Ovary (tissue), 3 donors: Measurements from ENCODE around the gene ENPP3.

ENCODE experiments used
- POLR2A ChIP-seq: fragments of 450-650 bp; IDR thresholded peaks from one replicate; pipeline ENCODE4 v1.6.1; 2017; ENCODE audit warnings: antibody characterized with exemption, mild to moderate bottlenecking, moderate library complexity
- TF ChIP-seq, protein P1 (sequence below), 3 donors: fragments of 450-650 bp in 2 of 3; fragments of 200-600 bp in 1 of 3; IDR thresholded peaks; one replicate each; pipeline versions ENCODE4 v1.5.1 to v1.8.0; 2016 to 2022; ENCODE audit warnings: antibody characterized with exemption in 3 of 3, mild to moderate bottlenecking in 1 of 3
- donor health status: DM: no; HTN: no; CAD: no.

DNA sequence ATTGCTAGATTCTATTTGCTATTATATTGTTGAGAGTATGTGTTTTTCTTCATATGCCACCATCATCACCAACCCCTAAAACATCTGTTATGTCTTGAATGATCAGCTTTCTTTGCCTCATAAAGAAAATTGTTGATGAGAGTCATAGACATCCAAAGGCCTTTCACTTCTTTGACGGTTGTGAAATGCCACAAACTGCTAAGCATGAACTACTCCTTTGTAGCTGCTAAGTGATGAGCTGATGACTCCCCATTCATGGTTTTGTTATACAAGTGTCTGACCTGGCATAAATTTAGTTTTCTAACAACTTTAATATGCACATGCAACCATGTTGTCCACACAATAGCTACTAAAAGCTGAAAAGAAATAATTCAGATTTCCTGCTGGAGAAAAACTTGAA, 8.4 kb upstream of the ENPP3 start:
- TF ChIP-seq, protein P1, sequence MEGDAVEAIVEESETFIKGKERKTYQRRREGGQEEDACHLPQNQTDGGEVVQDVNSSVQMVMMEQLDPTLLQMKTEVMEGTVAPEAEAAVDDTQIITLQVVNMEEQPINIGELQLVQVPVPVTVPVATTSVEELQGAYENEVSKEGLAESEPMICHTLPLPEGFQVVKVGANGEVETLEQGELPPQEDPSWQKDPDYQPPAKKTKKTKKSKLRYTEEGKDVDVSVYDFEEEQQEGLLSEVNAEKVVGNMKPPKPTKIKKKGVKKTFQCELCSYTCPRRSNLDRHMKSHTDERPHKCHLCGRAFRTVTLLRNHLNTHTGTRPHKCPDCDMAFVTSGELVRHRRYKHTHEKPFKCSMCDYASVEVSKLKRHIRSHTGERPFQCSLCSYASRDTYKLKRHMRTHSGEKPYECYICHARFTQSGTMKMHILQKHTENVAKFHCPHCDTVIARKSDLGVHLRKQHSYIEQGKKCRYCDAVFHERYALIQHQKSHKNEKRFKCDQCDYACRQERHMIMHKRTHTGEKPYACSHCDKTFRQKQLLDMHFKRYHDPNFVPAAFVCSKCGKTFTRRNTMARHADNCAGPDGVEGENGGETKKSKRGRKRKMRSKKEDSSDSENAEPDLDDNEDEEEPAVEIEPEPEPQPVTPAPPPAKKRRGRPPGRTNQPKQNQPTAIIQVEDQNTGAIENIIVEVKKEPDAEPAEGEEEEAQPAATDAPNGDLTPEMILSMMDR (IDR thresholded peaks at IDR 0.05): no peak
- no peak for TF ChIP-seq POLR2A
